ENCODE measurements around the gene C13orf46.

C13orf46 gene

DNA sequence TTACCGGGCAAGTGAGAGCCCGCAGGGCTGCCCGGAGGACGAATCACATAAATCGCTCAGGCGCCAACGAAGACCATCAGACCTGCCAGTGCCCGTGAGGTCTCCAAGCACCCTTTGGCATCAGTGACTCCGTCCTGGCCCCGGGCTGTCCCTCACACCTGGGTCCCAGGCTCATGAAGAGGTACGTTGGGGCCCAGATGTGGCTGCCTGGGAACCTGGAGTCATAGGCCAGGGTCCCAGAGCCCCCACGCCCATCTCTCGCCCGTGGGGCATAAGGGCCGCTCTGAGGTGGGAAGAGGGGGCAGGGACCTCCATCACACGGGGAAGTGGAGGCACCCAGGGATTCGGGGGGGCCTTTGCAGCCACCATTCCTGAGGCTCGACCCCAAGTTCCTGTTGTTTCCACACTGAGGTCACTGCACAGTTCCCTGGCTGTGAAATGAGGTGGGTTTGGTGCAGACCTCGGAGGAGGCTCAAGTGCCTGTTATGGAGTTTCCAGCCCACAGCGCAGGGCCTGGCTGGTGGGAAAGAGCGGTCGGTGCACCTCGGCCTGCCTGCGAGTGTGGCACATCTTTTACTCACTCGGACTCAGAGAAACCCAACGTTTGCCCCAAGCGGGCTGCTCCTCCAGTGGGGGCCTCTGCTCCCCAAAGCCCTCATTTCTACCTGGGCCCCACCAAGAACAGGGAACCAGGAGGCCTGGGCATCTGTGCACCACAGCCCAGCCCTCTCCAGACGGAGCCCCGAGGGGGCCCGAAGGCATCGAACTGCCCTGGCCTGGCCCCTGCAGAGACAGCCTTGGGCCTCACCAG, 35.9 kb upstream of the C13orf46 start:
- DNase-seq = no peak

GRCh38 chr13:114008964-114009589, 35.2 kb upstream of the C13orf46 start:
- DNase-seq = no peak

- no peak for DNase-seq
Observed at GRCh38 chr13:114007566-114007965, 33.7 kb upstream of the C13orf46 start.

- DNase-seq = no peak
Observed at GRCh38 chr13:114005206-114005724, 31.4 kb upstream of the C13orf46 start.

GRCh38 chr13:114004420-114005205, 30.7 kb upstream of the C13orf46 start:
- no peak for DNase-seq

DNA sequence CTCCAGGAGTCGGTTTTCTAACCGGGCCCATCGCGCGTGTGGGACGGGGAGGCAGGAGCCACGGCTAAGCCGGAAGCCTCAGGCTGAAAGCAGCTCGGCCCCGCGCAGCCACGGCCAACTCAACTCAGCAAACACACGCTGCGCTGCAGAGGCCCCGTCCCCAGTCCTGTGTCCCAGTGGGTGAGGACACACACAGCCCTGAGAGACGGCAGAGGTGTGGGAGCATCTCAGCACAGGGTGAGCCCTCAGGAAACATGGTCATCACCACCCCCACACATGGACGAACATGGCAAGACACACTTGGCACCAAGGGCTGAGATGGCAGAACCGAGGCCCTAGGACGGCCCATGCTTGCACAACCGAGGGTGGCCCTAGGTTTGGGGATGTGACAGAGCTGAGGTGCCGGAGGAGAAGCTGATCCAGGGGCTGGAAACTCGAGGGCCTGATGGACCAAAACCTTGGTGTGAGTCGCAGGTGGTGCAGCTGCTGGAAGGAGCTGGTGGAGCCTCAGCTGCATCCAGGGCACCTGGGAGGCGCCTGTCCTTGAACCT, 29.0 kb upstream of the C13orf46 start:
- DNase-seq = no peak

DNA sequence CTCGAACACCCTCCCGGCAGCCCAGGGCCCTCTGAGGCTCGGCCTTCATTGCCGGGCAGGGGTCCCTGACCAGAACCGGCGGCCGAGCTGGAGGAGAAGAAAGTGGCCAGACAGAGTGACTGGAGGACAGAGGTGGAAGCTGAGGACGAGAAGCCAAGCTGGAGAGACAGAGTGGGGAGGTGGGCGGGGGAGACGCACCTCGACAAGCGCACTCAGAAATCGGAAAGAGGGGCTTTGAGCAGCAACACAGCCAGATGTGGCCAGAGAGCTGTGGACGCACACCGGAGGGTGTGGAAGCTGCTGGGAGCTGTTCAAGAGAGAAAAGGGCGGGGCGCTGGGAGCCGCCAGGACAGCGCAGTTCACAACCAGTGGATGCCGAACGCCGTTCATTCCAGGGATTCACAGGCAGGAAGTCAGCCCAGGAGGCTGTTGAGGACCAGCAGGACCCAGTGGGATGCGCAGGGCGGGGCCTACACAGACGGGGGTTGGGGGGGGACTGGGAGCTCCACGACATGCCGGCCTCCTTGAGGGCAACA, 28.2 kb upstream of the C13orf46 start:
- no peak for DNase-seq

DNA sequence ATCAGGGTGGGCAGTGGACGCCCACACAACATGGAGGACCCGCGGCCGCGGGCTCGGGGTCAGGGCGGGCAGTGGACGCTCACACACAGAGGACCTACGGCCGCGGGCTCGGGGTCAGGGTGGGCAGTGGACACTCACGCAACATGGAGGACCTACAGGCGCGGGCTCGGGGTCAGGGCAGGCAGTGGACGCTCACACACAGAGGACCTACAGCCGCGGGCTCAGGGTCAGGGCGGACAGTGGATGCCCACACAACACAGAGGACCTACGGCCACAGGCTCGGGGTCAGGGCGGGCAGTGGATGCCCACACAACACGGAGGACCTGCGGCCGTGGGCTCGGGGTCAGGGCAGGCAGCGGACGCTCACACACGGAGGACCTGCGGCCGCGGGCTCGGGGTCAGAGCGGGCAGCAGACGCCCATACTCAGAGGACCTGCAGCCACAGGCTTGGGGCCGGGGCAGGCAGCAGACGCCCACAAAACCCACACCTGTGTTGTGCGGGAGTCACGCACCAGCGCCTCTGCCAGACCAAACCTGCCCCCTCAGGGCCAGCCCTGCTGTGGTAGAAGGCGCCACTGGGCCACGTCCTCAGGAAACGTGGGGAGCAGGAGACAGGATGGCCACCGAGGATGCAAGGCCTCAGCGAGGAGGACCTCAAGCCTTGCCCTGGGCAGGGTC, 27.6 kb upstream of the C13orf46 start:
- no peak for DNase-seq

DNA sequence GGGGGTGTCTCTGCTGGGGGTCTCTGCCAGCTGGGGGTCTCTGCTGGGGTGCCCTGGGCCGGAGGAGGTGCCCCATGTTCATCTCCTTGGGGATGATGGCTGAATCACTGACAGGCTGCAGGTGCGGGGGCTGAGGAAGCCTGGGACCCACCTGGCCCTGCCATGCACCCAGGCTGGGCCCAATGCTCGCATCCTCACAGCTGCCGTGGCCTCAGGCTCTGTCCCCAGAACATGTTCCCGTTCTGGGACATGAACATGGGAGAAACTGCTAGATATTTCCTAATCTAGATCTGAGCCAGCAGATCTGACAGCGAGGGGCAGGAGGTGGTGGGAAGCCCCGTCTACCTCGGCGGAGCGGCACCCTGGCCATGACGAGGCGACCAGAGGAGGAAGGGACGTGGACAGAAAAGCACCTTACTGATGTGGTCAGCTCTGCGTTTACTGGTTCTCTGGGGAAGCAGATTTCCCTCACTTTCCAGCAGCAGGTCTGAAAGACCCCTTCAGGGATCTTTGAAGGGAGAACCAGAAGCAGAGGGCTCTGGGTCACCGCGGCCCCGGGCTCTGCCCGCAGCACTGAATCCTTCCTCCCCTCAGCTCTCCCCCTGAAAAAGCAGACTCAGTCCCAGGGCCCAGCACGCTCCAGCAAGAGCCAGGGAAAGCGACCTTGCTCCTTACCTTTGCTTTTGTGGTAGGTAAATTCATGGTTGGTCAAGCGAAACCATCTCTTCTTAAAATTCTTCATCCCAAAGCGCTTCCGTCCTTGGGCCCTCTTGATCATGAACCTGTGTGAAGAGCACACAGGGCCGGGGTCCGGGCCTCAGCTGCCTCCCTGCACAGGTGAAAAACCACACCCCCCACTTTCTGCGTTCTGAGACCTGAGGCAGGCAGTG, 26.5 kb upstream of the C13orf46 start:
- DNase-seq = no peak

DNA sequence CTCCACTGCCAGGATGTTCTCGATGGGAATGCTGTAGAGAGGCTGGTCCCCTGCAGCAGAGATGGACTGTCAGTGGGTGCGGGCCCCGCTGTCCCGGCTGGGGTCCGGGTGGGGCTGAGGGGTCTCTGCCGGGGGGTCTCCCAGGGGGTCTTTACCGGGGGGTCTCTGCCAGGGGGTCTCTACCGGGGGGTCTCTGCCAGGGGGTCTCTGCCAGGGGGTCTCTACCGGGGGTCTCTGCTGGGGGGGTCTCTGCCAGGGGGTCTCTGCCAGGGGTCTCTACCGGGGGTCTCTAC, 25.7 kb upstream of the C13orf46 start:
- DNase-seq = no peak

DNA sequence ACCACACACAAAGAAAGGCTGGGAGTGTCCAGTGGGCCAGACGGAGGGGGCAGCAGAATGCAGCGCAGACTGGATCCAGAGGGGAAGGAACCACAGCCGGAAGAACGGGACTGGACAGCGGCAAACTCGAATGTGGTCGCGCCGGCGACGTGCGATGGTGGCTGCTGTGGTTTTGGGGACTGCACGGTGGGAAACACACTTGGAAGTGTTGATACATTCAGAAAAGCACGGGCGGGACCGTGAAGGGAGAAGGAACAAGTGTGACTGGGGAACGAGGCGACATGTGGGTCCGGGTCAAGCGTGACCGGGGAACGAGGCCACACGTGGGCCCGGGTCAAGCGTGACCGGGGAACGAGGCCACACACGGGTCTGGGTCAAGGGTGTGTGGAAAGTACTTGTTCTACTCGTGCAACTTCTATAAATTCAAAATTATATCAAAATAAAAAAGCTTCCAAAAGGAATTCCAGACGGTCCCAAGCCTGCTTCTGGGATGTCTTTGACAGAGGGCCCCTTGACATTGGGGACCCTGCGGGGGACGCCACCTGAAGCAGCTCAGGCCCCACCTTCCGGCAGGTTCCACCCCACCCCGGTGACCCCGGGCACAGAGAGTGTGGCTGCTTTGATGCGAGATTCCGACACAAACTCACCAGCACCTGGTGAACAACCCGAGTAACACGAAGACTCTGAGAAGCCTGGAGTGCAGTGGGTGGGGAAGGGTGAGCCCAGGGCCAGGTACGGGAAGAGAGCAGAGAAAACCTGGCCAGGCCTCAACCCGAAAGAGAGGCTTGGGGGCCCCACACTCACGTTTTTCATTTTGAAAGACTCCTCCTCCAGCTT, 25.1 kb upstream of the C13orf46 start:
- DNase-seq = no peak

DNA sequence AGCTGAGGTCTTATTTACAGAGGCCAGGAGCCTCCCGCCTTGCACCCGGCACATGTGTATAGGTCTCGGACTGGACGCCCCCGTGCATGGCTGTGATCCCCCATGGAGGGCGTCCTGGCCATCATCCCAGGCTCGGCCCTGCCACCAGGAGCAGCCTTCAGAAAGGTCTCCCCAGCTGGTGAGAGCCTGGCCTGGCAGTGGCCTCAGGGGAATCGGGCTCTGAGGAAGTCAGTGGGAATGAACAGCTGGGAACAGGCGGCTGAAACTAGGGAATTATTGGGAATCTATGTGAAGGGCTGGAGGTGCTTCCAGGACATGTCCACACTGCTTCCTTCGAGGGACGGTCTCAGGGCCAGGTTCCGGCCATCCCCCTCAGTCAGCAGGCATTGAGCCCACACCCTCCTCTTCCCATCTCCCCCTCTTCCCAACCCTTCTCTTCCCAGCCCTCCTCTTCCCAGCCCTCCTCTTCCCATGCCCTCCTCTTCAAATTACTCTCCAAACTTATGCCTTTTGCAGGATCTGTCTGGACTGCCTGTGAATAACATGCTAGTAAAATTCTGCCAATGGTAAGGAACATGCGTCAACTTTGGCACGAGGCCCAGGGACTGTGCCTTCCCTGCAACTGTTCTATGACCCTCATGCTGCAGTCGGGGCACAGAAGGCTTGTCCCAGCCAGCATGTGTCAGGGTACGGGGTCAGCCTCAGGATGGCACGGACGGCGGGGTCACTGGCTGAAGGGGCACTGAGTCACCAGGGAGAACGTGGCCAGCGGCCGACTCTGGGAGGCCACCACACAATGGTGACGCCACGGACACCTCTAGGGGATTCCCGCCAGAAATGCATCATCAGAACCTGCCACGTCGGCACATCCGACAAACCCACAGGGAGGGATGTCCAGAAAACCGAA, 24.2 kb upstream of the C13orf46 start:
- no peak for DNase-seq

DNA sequence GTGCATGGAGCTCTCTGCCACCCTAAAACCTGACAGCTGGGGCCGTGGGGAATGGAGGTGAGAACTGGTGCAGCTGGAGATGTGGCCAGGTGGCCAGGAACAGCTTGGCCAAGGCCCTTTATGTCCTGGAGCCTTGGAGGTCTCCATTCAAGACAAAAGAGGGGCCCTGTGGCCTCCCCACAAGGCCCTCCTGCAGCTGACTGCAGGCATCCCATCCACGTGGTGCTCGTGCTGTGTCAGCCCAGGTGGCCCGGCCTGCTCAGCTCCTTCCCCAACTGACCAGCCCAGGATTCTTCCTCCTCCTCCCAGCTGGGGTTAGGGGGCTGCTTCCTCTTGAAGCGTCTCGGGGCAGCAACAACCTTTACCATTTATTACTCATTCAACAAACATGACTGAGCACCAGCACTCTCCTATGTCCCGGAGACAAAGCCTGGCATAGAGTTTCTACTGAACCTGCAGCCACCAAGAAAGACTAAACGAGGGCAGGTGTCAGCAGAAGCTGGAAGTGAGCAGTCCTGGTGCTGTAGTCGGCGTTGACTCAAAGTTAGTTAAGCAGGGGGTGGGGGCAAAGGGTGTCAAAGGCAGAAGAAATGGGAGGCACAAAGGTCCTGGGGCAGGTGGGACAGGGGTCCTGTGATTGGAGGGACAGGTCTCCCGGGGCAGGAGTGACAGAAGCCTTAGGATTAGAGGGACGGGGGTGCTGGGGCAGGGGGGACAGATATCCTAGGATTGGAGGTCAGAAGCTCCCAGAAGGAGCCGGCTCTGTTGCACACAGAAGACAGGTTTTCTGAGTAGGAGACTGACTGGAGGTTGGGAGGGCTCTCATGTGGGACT, 23.3 kb upstream of the C13orf46 start:
- DNase-seq = no peak

DNA sequence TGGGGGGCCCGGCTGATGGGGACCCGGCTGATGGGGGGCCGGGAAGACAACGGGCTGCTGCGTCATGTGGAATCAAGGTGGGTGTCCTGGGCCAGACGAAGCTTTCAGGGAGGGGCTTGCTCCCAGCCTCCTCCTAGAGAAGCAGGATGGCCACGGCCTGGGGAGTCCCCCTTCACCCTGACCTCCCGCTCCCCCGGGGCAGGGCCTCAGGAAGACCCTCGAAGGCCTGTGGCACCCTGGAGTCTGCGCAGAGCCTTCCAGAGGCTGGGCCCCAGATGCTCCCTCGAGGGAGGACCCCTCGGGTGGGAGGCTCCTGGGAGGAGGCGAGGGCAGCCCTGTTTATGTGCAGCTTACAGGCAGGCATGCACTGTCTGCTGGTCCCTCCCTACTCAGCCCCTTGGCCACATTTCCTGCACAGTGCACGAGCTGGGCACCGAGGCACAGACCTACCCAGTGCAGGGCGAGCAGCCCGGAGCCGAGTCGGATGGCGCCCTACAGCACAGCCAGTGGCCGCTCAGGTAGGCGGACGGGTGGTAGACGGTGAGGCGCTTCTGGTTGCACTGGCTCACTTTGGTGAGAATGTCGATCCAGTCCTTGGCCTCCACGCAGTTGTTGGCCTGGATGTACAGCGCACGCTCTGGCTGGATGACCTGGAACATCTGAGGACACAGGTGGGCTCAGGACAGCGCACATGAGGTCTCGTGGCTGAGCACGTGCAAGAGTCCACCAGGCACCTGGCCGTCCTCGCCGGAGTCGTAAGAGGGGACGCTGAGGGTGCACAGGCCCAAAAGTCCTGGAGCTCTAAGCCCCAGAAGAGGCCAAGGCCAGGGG, 22.4 kb upstream of the C13orf46 start:
- no peak for DNase-seq

GRCh38 chr13:113995051-113995601, 21.2 kb upstream of the C13orf46 start:
- no peak for DNase-seq

DNA sequence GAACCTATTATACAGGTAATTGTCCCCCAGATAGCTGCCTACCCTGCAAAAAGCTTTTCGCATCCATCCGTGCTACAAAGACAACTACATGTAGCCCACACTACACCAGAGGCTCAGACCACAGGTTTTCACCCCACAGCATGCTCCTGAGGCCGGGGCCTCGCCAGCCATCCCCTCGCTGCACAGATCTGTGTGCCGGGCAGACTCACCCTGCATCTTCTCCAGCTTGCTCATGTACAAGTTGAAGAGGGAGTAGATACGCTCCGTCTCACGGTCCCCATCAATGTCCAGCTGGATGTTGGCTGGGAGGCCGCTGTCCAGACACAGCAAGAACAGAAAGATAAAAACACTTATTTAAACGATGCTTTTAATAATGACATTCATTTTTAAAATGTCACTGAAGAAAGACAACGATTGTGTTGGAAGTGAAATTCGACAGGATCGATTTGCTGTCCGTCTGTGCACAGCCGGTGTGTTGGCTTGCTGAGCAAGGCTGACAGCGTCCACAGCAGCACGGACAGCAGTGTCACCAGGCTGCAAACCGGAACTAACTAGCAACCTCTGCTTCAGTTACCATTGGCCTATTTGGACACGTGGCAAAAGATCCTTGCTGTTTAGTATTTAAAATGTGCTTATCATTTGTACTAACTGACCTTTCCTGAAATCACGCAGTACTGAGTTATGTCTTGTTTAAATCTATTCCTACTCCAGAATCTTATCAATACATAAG, 18.6 kb upstream of the C13orf46 start:
- DNase-seq = no peak

All from activated CD8-positive, alpha-beta memory T cell treated with anti-CD3 and anti-CD28 coated beads for 24 hours (primary cell).